NCI-H446 (cell line): ENCODE measurements around the gene MTHFSD.

Source experiments
- DNase-seq, 2 experiments: peaks; one replicate each; lab custom pipeline; 2025; lab: John Stamatoyannopoulos, UW

MTHFSD gene

GRCh38 chr16:86584071-86584685 is 29.1 kb upstream of the MTHFSD start:
- DNase-seq: no peak

- DNase-seq: no peak
Measured at GRCh38 chr16:86581458-86581857, 26.4 kb upstream of the MTHFSD start.

GRCh38 chr16:86580791-86581170 is 25.7 kb upstream of the MTHFSD start:
- no peak for DNase-seq

- no peak for DNase-seq
Measured at GRCh38 chr16:86580063-86580790, 25.2 kb upstream of the MTHFSD start.

DNA sequence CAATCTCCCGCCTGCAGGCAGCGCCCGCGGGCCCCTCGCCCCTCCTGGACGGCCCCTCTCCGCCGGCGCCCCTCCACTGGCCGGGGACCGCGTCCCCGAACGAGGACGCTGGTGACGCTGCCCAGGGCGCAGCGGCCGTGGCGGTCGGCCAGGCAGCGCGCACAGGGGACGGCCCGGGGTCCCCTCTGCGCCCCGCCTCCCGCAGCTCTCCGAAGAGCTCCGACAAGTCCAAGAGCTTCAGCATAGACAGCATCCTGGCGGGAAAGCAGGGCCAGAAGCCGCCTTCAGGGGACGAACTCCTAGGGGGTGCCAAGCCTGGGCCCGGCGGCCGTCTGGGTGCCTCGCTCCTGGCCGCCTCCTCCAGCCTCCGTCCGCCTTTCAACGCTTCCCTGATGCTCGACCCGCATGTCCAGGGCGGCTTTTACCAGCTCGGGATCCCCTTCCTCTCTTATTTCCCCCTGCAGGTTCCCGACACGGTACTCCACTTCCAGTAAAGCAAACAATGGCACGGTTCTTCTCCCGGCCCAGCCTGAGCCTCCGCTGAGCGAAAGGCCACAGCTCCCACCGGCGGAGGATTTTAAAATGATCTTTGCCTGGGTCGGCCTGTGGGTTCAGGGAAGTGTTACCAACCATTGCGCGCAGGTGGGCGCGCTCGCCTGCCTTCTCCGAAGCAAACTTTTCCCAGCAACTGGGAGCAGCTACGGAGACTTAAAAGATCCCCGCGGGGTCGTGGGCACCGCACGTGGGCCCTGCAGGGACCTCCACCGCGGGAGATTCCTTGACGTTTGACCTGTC is 24.4 kb upstream of the MTHFSD start:
- DNase-seq: no peak

GRCh38 chr16:86578611-86579267 is 23.7 kb upstream of the MTHFSD start:
- no peak for DNase-seq

- DNase-seq: no peak
Measured at GRCh38 chr16:86578061-86578599, 23.1 kb upstream of the MTHFSD start, which contains the start of gene FOXL1. Gene FOXL1 (plus strand): TSS chr16:86578549. CDS start chr16:86578724, 175 bp downstream.

GRCh38 chr16:86577314-86577971 is 22.4 kb upstream of the MTHFSD start:
- no peak for DNase-seq

GRCh38 chr16:86576591-86577313 is 21.7 kb upstream of the MTHFSD start:
- DNase-seq: no peak

- DNase-seq: no peak
Measured at GRCh38 chr16:86575754-86576557, 20.9 kb upstream of the MTHFSD start.

DNA sequence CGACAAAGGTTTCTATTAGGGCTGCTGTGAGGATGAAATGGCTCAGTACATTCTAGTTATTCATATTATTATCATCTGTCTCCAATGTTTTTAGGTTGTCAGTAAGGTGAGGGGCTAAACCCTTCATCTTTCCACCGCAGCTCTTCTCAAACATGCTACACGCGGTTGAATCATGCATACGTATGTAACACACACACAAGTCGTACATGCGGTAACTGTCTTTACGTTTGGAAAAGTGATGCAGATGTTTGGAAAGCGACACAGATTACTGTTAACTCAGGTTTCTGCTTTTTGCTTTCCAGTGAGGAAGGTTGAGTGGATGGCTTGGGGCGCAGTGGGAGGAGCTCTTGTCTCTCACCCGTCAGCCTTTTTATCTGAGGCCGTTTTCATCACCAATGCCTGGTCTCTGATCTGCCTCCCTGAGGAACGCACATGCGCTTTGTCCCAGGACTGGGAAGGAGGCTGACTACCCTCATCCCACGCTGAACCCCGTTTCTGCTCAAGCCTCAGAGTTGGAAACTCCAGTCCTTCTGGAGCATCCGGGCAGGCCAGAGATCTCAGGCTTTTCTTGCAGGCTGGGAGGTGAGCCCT is 20.2 kb upstream of the MTHFSD start:
- DNase-seq: no peak

DNA sequence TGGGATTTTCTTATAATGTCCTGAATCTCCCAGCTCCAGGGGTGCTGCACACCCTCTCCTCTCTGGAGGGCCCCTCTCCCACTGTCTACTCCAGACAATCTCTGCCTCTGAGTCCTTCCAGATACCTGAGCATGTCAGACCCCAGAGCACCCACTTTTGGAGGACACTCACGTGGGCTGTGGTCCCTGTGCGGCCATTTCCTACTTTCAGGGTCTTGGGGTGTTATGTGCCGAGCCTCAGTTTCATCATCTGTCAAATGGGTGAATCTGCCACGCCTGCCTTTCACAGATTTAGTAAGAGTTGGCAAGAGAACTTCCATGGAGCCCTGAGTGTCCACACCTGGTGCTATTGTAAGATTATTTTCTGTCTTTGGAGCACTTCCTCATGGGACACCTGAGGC is 19.6 kb upstream of the MTHFSD start:
- no peak for DNase-seq

- DNase-seq: no peak
Measured at GRCh38 chr16:86573646-86574508, 18.8 kb upstream of the MTHFSD start.

- DNase-seq: no peak
Measured at GRCh38 chr16:86573215-86573614, 18.2 kb upstream of the MTHFSD start.

DNA sequence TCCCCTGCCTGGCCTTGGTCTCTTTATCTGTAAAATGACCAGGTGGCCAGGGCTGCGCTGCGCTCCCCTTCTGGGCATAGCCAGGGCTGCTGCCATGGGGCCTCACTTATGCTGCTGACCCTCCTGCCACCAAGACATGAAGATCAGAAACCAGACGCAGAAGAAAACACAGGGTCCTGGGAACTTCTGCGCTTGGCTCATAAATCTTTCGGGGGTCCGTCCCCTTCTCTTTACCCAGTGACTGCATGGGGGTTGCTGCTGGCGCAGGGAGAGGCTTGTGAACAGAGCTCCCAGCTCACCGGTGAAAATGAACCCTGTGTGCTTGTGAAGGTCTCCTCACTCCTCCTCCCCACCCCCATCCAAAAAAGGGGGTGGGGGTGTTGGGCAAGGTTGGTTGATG is 17.6 kb upstream of the MTHFSD start:
- DNase-seq: no peak

- no peak for DNase-seq
Measured at GRCh38 chr16:86572041-86572521, 17.0 kb upstream of the MTHFSD start.

DNA sequence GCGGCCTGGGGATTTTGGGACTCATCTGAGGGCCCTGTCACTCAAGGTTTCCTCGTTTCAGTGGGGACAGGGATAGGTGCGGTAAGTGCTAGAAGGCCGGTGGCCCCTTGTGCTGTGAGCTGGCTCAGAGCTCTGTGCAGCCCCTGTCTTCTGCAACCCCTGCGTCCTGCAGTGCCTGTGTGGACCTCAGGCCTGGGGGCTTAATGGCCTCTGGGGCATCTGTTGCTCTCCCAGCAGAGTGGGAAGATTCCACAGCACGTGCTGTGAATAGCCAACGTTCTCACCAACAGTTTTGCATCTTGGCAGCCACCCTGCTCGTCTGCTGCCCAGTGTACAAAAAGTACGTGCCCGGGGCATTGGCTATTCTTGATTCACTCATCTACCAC is 16.5 kb upstream of the MTHFSD start:
- no peak for DNase-seq
